WERI-Rb-1 (cell line): ENCODE data around the gene FBRSL1.

ENCODE experiments used
- DNase-seq: peaks from one replicate; pipeline ENCODE4 v3.0.0-alpha.2; 2020
- H3K27ac ChIP-seq: fragments of 250-450 bp; sonication (Bioruptor Pico); 2 replicates; pipeline ENCODE4 v1.5.1; 2020; ENCODE audit warnings: mild to moderate bottlenecking, moderate library complexity
- H3K27me3 ChIP-seq: fragments of 250-450 bp; sonication (Bioruptor Pico); 2 replicates; pipeline ENCODE4 v1.5.1; 2021; ENCODE audit warnings: mild to moderate bottlenecking, low read depth, moderate library complexity; ENCODE audit not compliant: insufficient read depth, severe bottlenecking
- H3K36me3 ChIP-seq: fragments of 250-450 bp; sonication (Bioruptor Pico); 2 replicates; pipeline ENCODE4 v1.5.1; 2020; ENCODE audit warnings: mild to moderate bottlenecking, moderate library complexity
- H3K4me3 ChIP-seq: 2 replicates; pipeline ENCODE4 v1.5.1; 2011; ENCODE audit warnings: low read depth, mild to moderate bottlenecking, control low read depth, low read length
- H3K9me3 ChIP-seq: fragments of 250-450 bp; sonication (Bioruptor Pico); 2 replicates; pipeline ENCODE4 v1.5.1; 2021; ENCODE audit warnings: mild to moderate bottlenecking, moderate library complexity; ENCODE audit not compliant: severe bottlenecking
- CTCF ChIP-seq: IDR thresholded peaks from 2 replicates; pipeline ENCODE4 v1.5.1; 2011; ENCODE audit warnings: low read depth, mild to moderate bottlenecking, control low read depth, inconsistent platforms, low read length

FBRSL1 gene

GRCh38 chr12:132479938-132480622 is 9.9 kb upstream of the FBRSL1 start:
- TF ChIP-seq CTCF: no peak
- H3K27ac ChIP-seq: no peak overlapping the region
- DNase-seq: no peak
- peaks cover 3% of the 10 kb centered on the region for H3K9me3 ChIP-seq
- no peaks in the 10 kb centered on the region for H3K36me3 ChIP-seq
- no peak overlapping the region for H3K4me3 ChIP-seq
- no peaks in the 10 kb centered on the region for H3K27me3 ChIP-seq

- H3K4me3 ChIP-seq: no peak overlapping the region
- H3K27ac ChIP-seq: no peak overlapping the region
- H3K27me3 ChIP-seq: no peaks in the 10 kb centered on the region
- DNase-seq: no peak
- no peaks in the 10 kb centered on the region for H3K36me3 ChIP-seq
- no peak for TF ChIP-seq CTCF
- no peaks in the 10 kb centered on the region for H3K9me3 ChIP-seq
Measured at GRCh38 chr12:132480623-132481132, 9.3 kb upstream of the FBRSL1 start.

GRCh38 chr12:132481345-132481744 is 8.6 kb upstream of the FBRSL1 start:
- TF ChIP-seq CTCF: no peak
- no peaks in the 10 kb centered on the region for H3K36me3 ChIP-seq
- H3K9me3 ChIP-seq: no peaks in the 10 kb centered on the region
- H3K4me3 ChIP-seq: no peak overlapping the region
- no peak for DNase-seq
- H3K27me3 ChIP-seq: no peaks in the 10 kb centered on the region
- no peak overlapping the region for H3K27ac ChIP-seq

GRCh38 chr12:132481771-132482745 is 7.9 kb upstream of the FBRSL1 start:
- no peaks in the 10 kb centered on the region for H3K27me3 ChIP-seq
- no peak overlapping the region for H3K27ac ChIP-seq
- no peaks in the 10 kb centered on the region for H3K36me3 ChIP-seq
- no peaks in the 10 kb centered on the region for H3K9me3 ChIP-seq
- no peak for TF ChIP-seq CTCF
- H3K4me3 ChIP-seq: no peak overlapping the region
- no peak for DNase-seq

- no peak overlapping the region for H3K4me3 ChIP-seq
- no peaks in the 10 kb centered on the region for H3K36me3 ChIP-seq
- H3K27me3 ChIP-seq: no peaks in the 10 kb centered on the region
- TF ChIP-seq CTCF: no peak
- H3K27ac ChIP-seq: no peak overlapping the region
- no peaks in the 10 kb centered on the region for H3K9me3 ChIP-seq
- DNase-seq: no peak
Measured at GRCh38 chr12:132482771-132483170, 7.2 kb upstream of the FBRSL1 start.
